22Rv1 (cell line): Measurements from ENCODE around the gene TTC21B.

Experiments used
- H3K27ac ChIP-seq: fragments of 450-650 bp; 2 replicates; pipeline ENCODE4 v1.5.1; 2017
- ZFX ChIP-seq: fragments of 450-650 bp; IDR thresholded peaks from 2 replicates; pipeline ENCODE4 v1.6.1; 2017; ENCODE audit warnings: antibody characterized with exemption, borderline replicate concordance
- TF ChIP-seq, protein P1 (sequence below): fragments of 450-650 bp; IDR thresholded peaks from 2 replicates; pipeline ENCODE4 v1.5.1; 2017; ENCODE audit warnings: mild to moderate bottlenecking

The TTC21B gene

DNA sequence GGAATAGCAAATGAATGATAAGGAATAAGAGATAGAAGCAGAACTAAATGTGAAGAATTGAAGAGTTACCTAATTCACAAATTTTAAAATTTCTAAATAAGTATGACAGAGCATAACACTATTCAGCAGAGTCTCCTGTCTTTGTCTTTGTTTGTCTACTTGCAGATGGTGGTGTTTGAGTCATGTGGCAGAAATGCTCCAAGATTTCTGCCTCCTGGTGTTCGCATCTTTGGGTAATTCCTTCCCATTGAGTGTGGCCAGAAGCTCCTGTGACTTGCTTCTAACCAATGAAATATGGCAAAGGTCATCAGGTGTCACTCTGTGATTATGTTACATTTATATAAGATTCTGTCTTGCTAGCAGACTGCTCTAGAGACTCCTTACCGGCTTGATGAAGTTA, 114.0 kb downstream of the TTC21B start:
- no peak for TF ChIP-seq ZFX
- TF ChIP-seq, protein P1, sequence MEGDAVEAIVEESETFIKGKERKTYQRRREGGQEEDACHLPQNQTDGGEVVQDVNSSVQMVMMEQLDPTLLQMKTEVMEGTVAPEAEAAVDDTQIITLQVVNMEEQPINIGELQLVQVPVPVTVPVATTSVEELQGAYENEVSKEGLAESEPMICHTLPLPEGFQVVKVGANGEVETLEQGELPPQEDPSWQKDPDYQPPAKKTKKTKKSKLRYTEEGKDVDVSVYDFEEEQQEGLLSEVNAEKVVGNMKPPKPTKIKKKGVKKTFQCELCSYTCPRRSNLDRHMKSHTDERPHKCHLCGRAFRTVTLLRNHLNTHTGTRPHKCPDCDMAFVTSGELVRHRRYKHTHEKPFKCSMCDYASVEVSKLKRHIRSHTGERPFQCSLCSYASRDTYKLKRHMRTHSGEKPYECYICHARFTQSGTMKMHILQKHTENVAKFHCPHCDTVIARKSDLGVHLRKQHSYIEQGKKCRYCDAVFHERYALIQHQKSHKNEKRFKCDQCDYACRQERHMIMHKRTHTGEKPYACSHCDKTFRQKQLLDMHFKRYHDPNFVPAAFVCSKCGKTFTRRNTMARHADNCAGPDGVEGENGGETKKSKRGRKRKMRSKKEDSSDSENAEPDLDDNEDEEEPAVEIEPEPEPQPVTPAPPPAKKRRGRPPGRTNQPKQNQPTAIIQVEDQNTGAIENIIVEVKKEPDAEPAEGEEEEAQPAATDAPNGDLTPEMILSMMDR: no peak
- no peak overlapping the region for H3K27ac ChIP-seq

DNA sequence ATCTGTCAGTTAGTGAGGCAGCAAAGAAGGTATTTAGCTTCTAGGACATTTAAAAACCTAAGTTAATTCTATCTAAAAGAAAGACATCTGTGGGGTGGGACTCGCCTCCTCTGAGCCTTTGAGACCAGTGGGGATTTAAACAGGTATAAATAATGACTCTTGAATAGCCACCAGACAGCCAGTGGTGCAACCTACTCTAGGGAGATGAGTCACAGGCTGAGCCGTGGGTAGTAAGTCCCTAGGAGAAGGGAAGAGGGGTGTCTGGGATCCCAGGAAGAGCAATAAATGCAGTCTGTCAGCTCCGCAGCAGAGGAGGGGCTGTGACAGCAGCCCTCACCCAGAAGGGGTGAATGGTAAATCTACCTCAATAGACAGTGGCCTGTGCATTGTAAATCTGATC, 116.5 kb downstream of the TTC21B start:
- H3K27ac ChIP-seq: no peak overlapping the region
- no peak for TF ChIP-seq ZFX
- TF ChIP-seq, protein P1: no peak

DNA sequence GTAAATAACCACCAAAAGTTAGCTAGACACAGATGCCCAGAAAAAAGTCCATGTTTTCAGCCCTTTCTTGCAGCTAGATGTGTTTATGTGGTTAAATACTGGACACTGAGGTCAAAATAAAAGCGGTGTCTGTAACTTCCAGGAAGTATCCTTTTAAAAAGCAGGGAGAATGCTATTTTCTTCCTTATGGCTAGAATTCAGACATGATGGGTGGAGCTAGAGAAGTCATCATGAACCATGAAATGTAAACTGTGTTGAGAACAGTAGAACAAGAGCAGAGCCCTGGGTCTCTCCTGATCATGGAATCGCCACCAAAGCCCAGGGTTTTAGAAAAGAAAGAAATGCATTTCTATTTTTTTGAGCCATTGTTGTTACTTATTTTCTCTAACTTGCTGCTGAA, 118.2 kb downstream of the TTC21B start:
- TF ChIP-seq, protein P1: no peak
- TF ChIP-seq ZFX: no peak

DNA sequence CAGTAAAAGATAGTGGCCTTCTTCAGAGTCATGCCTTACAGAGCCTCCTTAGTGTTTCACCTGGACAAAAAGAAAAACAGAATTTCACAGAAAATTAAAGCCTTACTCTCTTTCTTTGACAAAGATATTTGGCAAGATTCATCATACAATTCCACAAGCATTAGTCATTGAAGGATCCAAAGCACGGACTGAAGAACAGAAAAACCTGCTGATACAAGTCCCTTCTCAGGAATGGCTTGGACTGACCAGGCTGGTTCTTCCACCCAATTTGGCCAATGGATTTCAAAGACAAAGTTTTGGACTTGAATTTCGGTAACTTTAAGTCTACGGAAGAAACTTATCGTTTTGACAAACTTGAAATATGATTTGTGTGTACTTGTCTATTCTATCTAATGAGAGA, 120.4 kb downstream of the TTC21B start:
- H3K27ac ChIP-seq: no peak overlapping the region
- no peak for TF ChIP-seq ZFX
- TF ChIP-seq, protein P1: no peak

More for the DNA sequence above, 118.2 kb downstream of the TTC21B start:
- H3K27ac ChIP-seq: no peak overlapping the region

DNA sequence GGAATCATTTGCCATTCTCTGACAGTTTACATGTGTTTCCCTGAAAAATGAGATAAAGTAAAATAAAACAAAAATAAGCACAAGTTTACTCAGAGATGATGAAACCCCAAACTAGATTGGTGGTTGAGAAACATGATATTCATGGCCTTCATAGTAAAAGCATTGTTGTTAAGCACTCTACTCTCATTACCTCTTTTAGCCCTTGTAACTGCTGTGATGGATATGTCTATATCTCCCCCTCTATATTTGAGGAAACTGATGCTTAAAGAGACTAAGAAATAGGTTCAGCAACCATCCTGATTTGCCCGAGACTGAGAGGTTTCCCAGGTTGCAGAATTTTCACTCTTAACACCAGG, 125.7 kb downstream of the TTC21B start:
- no peak overlapping the region for H3K27ac ChIP-seq
- TF ChIP-seq ZFX: no peak
- TF ChIP-seq, protein P1: no peak

DNA sequence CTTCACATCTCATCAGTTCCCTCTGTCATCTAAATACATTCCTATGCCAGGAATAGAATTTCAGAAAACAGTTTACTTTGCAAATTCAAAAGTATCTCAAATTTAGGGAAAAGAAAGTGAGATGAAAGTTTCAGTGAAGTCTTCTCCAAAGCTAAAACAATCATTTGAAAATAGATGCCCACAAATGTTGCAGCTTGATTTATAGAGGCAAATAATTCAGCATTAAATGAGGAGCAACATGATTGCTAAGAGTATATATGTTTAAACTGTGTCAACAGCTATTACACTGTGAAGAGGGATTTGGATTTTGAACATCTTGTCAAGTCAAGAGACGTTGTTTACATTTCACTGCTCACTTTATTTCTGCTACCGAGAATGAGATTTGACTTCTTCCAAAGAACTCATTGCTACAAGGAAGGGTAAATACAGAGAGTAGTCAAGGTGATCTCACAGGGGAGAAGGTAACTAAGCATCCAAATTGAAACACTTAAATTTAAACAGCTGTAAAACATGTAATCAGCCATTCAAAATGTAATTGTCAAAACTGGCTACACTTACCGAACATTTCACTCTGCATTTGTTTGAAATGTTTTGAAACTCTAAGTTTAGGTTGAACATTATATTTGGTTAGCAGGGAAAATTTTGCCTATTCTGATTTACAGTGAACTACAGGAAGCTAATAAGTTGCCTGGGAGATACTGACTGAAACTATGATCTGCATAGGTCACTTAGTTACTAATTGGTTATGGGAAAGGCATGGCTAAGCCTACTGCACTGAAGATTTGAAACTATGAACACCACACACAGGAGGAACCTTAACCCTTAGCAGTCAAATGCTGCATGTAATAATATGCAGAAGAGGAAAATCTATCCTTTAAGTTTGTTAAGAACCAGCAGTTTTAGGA, 126.3 kb downstream of the TTC21B start:
- TF ChIP-seq, protein P1: no peak
- TF ChIP-seq ZFX: no peak
- H3K27ac ChIP-seq: no peak overlapping the region

DNA sequence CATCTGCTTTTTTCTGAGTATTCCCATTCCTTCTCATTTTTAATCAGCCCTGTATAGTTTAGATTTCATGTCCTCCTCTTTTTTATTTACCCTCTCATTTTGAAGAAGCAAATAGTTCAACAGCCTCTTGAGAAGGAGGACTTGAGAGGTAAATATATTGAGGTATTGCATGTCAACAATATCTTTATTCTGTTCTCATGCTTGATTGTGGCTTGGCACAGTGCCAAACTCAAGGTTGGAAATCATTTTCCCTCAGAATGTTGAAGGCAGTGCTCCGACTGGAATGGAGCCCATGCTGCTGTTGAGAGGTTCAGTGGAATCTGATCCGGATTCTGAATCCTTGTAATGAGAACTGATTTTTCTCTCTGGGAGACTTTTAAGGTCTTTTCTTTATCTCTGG, 128.5 kb downstream of the TTC21B start:
- TF ChIP-seq, protein P1: no peak
- no peak for TF ChIP-seq ZFX
- H3K27ac ChIP-seq: no peak overlapping the region
